HepG2 (cell line): ENCODE data around the gene SLC16A4. TPM values are rescaled to one million over a fixed set of nuclear protein-coding genes. Genes with fewer than 3 reads are reported as not detected.

Source experiments
- ATAC-seq: fragments of 200-7000 bp; cut with Tn5 transposase; 3 replicates; pipeline ENCODE4 v1.9.1; 2020; ENCODE audit warnings: mild to moderate bottlenecking, moderate library complexity
- BruUV-seq: library from RNA; stranded (reverse); fragments of 400-500 nt; replicated peaks from 2 replicates; lab custom pipeline; 2021; lab: Mats Ljungman, UMichigan
- CTCF ChIA-PET: fragments of 300-600 bp; formaldehyde crosslinking; extraction: SDS; loops from one replicate; lab custom pipeline; 2021; ENCODE audit warnings: low total read pairs, inconsistent platforms, low intra/inter-chr PET ratio; lab: Yijun Ruan, JAX
- POLR2A ChIA-PET: fragments of 350-600 bp; sonication (Branson Sonifier 250); formaldehyde crosslinking; loops from one replicate; lab custom pipeline; 2020; ENCODE audit warnings: antibody characterized with exemption, inconsistent platforms; lab: Yijun Ruan, JAX
- DNase-seq: peaks from one replicate; pipeline ENCODE4 v3.0.0-alpha.2; 2015; ENCODE audit warnings: low spot score
- FAIRE-seq: peaks from 3 replicates; lab custom pipeline; 2011; peaks lifted over from hg19 to GRCh38; lab: Jason Lieb, UNC
- H2AFZ ChIP-seq: one replicate; pipeline ENCODE4 v1.6.1; 2011; ENCODE audit warnings: low read length, inconsistent platforms
- H3K27ac ChIP-seq: fragments of 300-600 bp; 3 replicates; pipeline ENCODE4 v1.8.0; 2011; ENCODE audit warnings: mixed run types, mild to moderate bottlenecking, mixed read lengths, low read length, inconsistent platforms; ENCODE audit not compliant: insufficient read depth; ENCODE audit errors: extremely low read length
- H3K27me3 ChIP-seq, 2 experiments: fragments of 200-600 bp in 1 of 2; 2 replicates in 1 of 2; 3 replicates in 1 of 2; pipeline versions ENCODE4 v1.6.0 to v1.8.0; 2011; ENCODE audit warnings: low read length in 2 of 2, mild to moderate bottlenecking in 2 of 2, moderate library complexity in 2 of 2, inconsistent platforms in 1 of 2; ENCODE audit not compliant: insufficient read depth in 2 of 2, control insufficient read depth in 1 of 2
- H3K36me3 ChIP-seq, 2 experiments: fragments of 200-600 bp in 1 of 2; replicated peaks in 1 of 2; 2 replicates in 1 of 2; 3 replicates in 1 of 2; pipeline versions ENCODE4 v1.5.1 to v1.8.0; 2011; ENCODE audit warnings: low read length in 2 of 2, inconsistent platforms in 1 of 2; ENCODE audit not compliant: insufficient read depth in 2 of 2, control insufficient read depth in 1 of 2
- H3K4me1 ChIP-seq: 2 replicates; pipeline ENCODE4 v1.5.1; 2012; ENCODE audit warnings: low read length, inconsistent platforms; ENCODE audit not compliant: insufficient read depth
- H3K4me2 ChIP-seq: 2 replicates; pipeline ENCODE4 v1.6.0; 2011; ENCODE audit warnings: low read depth, low read length, inconsistent platforms
- H3K4me3 ChIP-seq, 3 experiments: fragments of 200-600 bp in 1 of 3; sonication (generic), shearing (Covaris generic) in 1 of 3; replicated peaks in 1 of 3; 2 replicates each; pipeline ENCODE4 v1.5.1; 2011 to 2016; ENCODE audit warnings: low read length in 3 of 3, inconsistent platforms in 2 of 3, low read depth in 2 of 3, mild to moderate bottlenecking in 2 of 3, control low read depth in 1 of 3, mixed read lengths in 1 of 3; ENCODE audit not compliant: insufficient read depth in 1 of 3
- H3K79me2 ChIP-seq: one replicate; pipeline ENCODE4 v1.6.1; 2011; ENCODE audit warnings: low read length, inconsistent platforms; ENCODE audit not compliant: insufficient read depth
- H3K9ac ChIP-seq: 2 replicates; pipeline ENCODE4 v1.6.0; 2011; ENCODE audit warnings: mild to moderate bottlenecking, low read depth, low read length, inconsistent platforms; ENCODE audit not compliant: insufficient read depth
- H3K9me3 ChIP-seq: 2 replicates; pipeline ENCODE4 v1.5.1; 2012; ENCODE audit warnings: mild to moderate bottlenecking, low read length
- H4K20me1 ChIP-seq: 2 replicates; pipeline ENCODE4 v1.6.0; 2011; ENCODE audit warnings: inconsistent platforms, mild to moderate bottlenecking, low read length, moderate library complexity; ENCODE audit not compliant: insufficient read depth
- CEBPB ChIP-seq: IDR thresholded peaks from 2 replicates; pipeline ENCODE4 v1.6.1; 2011; ENCODE audit warnings: low read depth, low read length, improper control_type of control experiment, borderline replicate concordance
- ETV6 ChIP-seq: sonication (generic); formaldehyde crosslinking; conservative IDR thresholded peaks from 2 replicates; pipeline ENCODE4 v1.4.0; 2020; ENCODE audit warnings: missing genetic modification reagents
- KLF12 ChIP-seq: sonication (generic); formaldehyde crosslinking; IDR thresholded peaks from 2 replicates; pipeline ENCODE4 v1.4.0; 2020; ENCODE audit warnings: missing genetic modification reagents, borderline replicate concordance
- MED1 ChIP-seq: sonication (generic); formaldehyde crosslinking; IDR thresholded peaks from 2 replicates; pipeline ENCODE4 v1.4.0; 2020; ENCODE audit warnings: missing genetic modification reagents
- MTF1 ChIP-seq: sonication (generic); formaldehyde crosslinking; IDR thresholded peaks from 2 replicates; pipeline ENCODE4 v1.5.0; 2020; ENCODE audit warnings: missing genetic modification reagents
- YEATS2 ChIP-seq: sonication (generic); formaldehyde crosslinking; IDR thresholded peaks from 2 replicates; pipeline ENCODE4 v1.4.0; 2020; ENCODE audit warnings: missing genetic modification reagents, borderline replicate concordance
- ZNF12 ChIP-seq: sonication (generic); formaldehyde crosslinking; IDR thresholded peaks from 2 replicates; pipeline ENCODE4 v1.5.0; 2020; ENCODE audit warnings: missing genetic modification reagents
- ZNF232 ChIP-seq: sonication (generic); formaldehyde crosslinking; IDR thresholded peaks from 2 replicates; pipeline ENCODE4 v1.4.0; 2020; ENCODE audit warnings: missing genetic modification reagents, borderline replicate concordance
- ZNF441 ChIP-seq: sonication (generic); formaldehyde crosslinking; IDR thresholded peaks from 2 replicates; pipeline ENCODE4 v1.7.0; 2021; ENCODE audit warnings: missing genetic modification reagents, borderline replicate concordance
- ZNF546 ChIP-seq: sonication (generic); formaldehyde crosslinking; conservative IDR thresholded peaks from 2 replicates; pipeline ENCODE4 v1.8.1; 2023; ENCODE audit warnings: mild to moderate bottlenecking, missing genetic modification reagents
- ZNF570 ChIP-seq: sonication (generic); formaldehyde crosslinking; IDR thresholded peaks from 2 replicates; pipeline ENCODE4 v1.4.0; 2020; ENCODE audit warnings: mild to moderate bottlenecking, missing genetic modification reagents, borderline replicate concordance
- ZNF580 ChIP-seq: IDR thresholded peaks from 2 replicates; pipeline ENCODE4 v1.6.1; 2016; ENCODE audit warnings: low read depth, borderline replicate concordance
- ZNF761 ChIP-seq: sonication (generic); formaldehyde crosslinking; conservative IDR thresholded peaks from 2 replicates; pipeline ENCODE4 v1.4.0; 2020; ENCODE audit warnings: mild to moderate bottlenecking, missing genetic modification reagents
- WGBS: methylation state at CpG from one replicate; pipeline ENCODE4 v1.1.6; 2017; ENCODE audit warnings: low lambda C conversion rate; 5-methylcytosine and 5-hydroxymethylcytosine counted together
- in situ Hi-C: cut with HindIII; loops from 2 replicates; pipeline ENCODE4 v1.10.0; 2017; ENCODE audit warnings: low pct_unique_long_range_greater_than_20kb; ENCODE audit not compliant: extremely low pct_ligation_motif_present
- intact Hi-C: fragments of 100-400 bp; cut with micrococcal nuclease; formaldehyde crosslinking; loops from one replicate; pipeline ENCODE4 v1.10.0; 2022; ENCODE audit not compliant: unreplicated experiment
- polyA plus RNA-seq, 8 experiments: library from polyadenylated mRNA; depleted of rRNA in 3 of 8; stranded (reverse) in 7 of 8; unstranded in 1 of 8; fragments of >200 nt; fragmentation: Illumina TruSeq in 4 of 8; extraction: Trizol in 4 of 8; gene quantifications; 2 replicates each; pipeline versions ENCODE4 v1.2.1 to v1.2.3, GENCODE V29; 2011 to 2016; ENCODE audit warnings: low read depth in 4 of 8, missing spikeins in 1 of 8, mixed read lengths in 1 of 8; ENCODE audit not compliant: insufficient read depth in 1 of 8
- total RNA-seq, 5 experiments: library from RNA; depleted of rRNA; stranded (reverse); fragments of >200 nt; fragmentation: Illumina TruSeq; extraction: Trizol; gene quantifications; 2 replicates each; pipeline ENCODE4 v1.2.3, GENCODE V29; 2016; ENCODE audit warnings: low read depth in 1 of 5
- TF ChIP-seq, protein P1 (sequence below), 2 experiments: fragments of 450-650 bp in 1 of 2; sonication (generic) in 1 of 2; formaldehyde crosslinking; IDR thresholded peaks; 2 replicates each; pipeline versions ENCODE4 v1.5.0 to v1.8.0; 2020 to 2022; ENCODE audit warnings: mild to moderate bottlenecking in 1 of 2, missing genetic modification reagents in 1 of 2
- TF ChIP-seq, protein P2 (sequence below): sonication (generic); formaldehyde crosslinking; IDR thresholded peaks from 2 replicates; pipeline ENCODE4 v1.4.0; 2020; ENCODE audit warnings: missing genetic modification reagents, borderline replicate concordance

Gene SLC16A4
- total and polyA plus RNA-seq, 2 of the 13 experiments (the other 11 are each of a cell fraction or from before 2014, with no cell fraction given), result 1.1 to 1.5 TPM

DNA sequence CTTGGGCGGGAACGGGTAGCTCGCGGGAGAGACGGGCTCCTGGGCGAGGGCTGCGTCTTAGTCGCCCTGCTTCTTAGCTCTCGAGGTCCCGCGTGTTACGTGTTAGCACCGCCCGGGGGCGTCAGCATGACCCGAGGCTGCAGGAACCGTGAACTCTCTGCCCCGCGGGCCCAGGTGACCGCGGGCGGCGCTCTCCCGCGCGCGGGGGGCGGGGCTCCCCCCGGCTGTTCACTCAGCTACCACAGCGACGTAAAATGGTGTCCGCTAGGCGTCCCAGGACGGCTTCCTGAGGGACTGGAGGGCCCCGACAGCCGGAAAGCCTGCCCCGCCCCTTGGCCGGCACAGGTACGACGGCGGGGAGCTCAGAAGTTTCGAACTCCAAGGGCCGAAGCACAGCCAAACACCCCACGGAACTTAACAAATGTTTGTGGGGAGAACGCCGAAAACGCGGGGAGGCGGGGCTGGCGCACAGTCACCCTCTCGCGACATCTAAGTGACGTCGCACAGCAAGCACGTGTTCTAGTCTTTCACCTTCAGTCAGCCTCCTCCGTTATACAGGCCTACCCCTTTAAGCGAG lies 52.4 kb downstream of the SLC16A4 start:
- Histone ChIP-seq H3K4me1 (peaks cover 70% of the 10 kb centered on the region), H3K4me2 (peak overlapping the region; percentile 94), H4K20me1 (peaks cover 35% of the 10 kb centered on the region), H2AFZ (peak overlapping the region; percentile 63), H3K79me2 (peaks cover 49% of the 10 kb centered on the region), H3K9ac (peak overlapping the region; percentile 97), H3K27me3 (no peaks in the 10 kb centered on the region; a peak in 1 of 5 replicates), H3K27ac (peak overlapping the region; percentile 100), H3K4me3 (peak overlapping the region; percentile 55 to 91 (median 86)), H3K9me3 (no peaks in the 10 kb centered on the region), H3K36me3 (peaks cover 4 to 15% of the 10 kb centered on the region in 2 experiments; a peak in 4 of 5 replicates)
- in situ Hi-C loops (no loop called here), intact Hi-C loops (loop anchor here (2.0 to 5.0 kb wide), 2 partner anchors 54 to 68 kb away; partner anchors contain the start of genes LAMTOR5 and SLC16A4)
- peak; percentile 87 for DNase-seq
- peak; percentile 79 for ATAC-seq
- BruUV-seq, result no TSS peak
- 0% methylated on average over 7 of the region's 57 CpGs for WGBS
- POLR2A ChIA-PET, result interaction anchor here (0.7 to 3.9 kb wide), 19 partner anchors 10 to 1238 kb away, joined by 3 to 30 read pairs (median 8); partner anchors contain the start of genes KCNC4, LAMTOR5 and STRIP1
- CTCF ChIA-PET, result interaction anchor here (1.0 kb wide), 1 partner anchor 69 kb away, joined by 3 read pairs; the partner anchor contains the start of gene LAMTOR5
- no peak for FAIRE-seq
- TF ChIP-seq ETV6 (CRISPR knock-in tag) (peak; percentile 75), CEBPB (no peak), ZNF761 (CRISPR knock-in tag) (0 out of 2 replicates have a peak, but pooled peaks have one; percentile 39), ZNF546 (CRISPR knock-in tag) (peak; percentile 91), ZNF12 (peak; percentile 19; the same call in 1 of the 2 replicates), ZNF232 (no peak), KLF12 (CRISPR knock-in tag) (no peak), ZNF441 (peak; percentile 74; the same call in 1 of the 2 replicates), ZNF570 (CRISPR knock-in tag) (0 out of 2 replicates have a peak, but pooled peaks have one; percentile 65), MTF1 (CRISPR knock-in tag) (no peak), ZNF580 (peak; percentile 80), YEATS2 (peak; percentile 66), MED1 (CRISPR knock-in tag) (no peak; the same call in 1 of the 2 replicates)
- TF ChIP-seq, protein P1, sequence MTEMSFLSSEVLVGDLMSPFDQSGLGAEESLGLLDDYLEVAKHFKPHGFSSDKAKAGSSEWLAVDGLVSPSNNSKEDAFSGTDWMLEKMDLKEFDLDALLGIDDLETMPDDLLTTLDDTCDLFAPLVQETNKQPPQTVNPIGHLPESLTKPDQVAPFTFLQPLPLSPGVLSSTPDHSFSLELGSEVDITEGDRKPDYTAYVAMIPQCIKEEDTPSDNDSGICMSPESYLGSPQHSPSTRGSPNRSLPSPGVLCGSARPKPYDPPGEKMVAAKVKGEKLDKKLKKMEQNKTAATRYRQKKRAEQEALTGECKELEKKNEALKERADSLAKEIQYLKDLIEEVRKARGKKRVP (CRISPR knock-in tag; IDR thresholded peaks at IDR 0.05), result 0 out of 4 replicates have a peak, but pooled peaks of 1 of the 2 experiments have one; percentile 6
- TF ChIP-seq, protein P2, sequence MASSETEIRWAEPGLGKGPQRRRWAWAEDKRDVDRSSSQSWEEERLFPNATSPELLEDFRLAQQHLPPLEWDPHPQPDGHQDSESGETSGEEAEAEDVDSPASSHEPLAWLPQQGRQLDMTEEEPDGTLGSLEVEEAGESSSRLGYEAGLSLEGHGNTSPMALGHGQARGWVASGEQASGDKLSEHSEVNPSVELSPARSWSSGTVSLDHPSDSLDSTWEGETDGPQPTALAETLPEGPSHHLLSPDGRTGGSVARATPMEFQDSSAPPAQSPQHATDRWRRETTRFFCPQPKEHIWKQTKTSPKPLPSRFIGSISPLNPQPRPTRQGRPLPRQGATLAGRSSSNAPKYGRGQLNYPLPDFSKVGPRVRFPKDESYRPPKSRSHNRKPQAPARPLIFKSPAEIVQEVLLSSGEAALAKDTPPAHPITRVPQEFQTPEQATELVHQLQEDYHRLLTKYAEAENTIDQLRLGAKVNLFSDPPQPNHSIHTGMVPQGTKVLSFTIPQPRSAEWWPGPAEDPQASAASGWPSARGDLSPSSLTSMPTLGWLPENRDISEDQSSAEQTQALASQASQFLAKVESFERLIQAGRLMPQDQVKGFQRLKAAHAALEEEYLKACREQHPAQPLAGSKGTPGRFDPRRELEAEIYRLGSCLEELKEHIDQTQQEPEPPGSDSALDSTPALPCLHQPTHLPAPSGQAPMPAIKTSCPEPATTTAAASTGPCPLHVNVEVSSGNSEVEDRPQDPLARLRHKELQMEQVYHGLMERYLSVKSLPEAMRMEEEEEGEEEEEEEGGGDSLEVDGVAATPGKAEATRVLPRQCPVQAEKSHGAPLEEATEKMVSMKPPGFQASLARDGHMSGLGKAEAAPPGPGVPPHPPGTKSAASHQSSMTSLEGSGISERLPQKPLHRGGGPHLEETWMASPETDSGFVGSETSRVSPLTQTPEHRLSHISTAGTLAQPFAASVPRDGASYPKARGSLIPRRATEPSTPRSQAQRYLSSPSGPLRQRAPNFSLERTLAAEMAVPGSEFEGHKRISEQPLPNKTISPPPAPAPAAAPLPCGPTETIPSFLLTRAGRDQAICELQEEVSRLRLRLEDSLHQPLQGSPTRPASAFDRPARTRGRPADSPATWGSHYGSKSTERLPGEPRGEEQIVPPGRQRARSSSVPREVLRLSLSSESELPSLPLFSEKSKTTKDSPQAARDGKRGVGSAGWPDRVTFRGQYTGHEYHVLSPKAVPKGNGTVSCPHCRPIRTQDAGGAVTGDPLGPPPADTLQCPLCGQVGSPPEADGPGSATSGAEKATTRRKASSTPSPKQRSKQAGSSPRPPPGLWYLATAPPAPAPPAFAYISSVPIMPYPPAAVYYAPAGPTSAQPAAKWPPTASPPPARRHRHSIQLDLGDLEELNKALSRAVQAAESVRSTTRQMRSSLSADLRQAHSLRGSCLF, result peak; percentile 54; the same call in 1 of the 2 replicates
